ENCODE measurements around the gene EDARADD.

EDARADD gene

GRCh38 chr1:236356141-236356540 lies 37.9 kb upstream of the EDARADD start:
- no peak overlapping the region for H3K4me2 ChIP-seq (ENCODE audit: low read length)
- no peak overlapping the region for H3K18ac ChIP-seq (ENCODE audit: low read length)
- no peak overlapping the region for H3K4me3 ChIP-seq (ENCODE audit: low read depth, low read length)
- no peak overlapping the region for H3K27ac ChIP-seq (ENCODE audit: low read depth, low read length)
- no peak overlapping the region for H2BK120ac ChIP-seq (ENCODE audit: insufficient read depth, low read length, poor library complexity)
- no peak overlapping the region for H3K4ac ChIP-seq (ENCODE audit: low read depth, low read length)
- no peaks in the 10 kb centered on the region for H3K27me3 ChIP-seq (ENCODE audit: insufficient read depth, low read length)
- no peaks in the 10 kb centered on the region for H3K79me1 ChIP-seq (ENCODE audit: low read length)
- no peak overlapping the region for H3K14ac ChIP-seq (ENCODE audit: low read length)
- H3K9me3 ChIP-seq (ENCODE audit: insufficient read depth, low read depth, low read length) = no peaks in the 10 kb centered on the region
- H4K8ac ChIP-seq (ENCODE audit: low read depth, low read length) = no peak overlapping the region
- no peak overlapping the region for H3K9ac ChIP-seq (ENCODE audit: low read length)
- H3K36me3 ChIP-seq (ENCODE audit: control insufficient read depth in 1 of 2, insufficient read depth in 2 of 2, low read length in 2 of 2) = no peaks in the 10 kb centered on the region
- no peaks in the 10 kb centered on the region for H3K79me2 ChIP-seq (ENCODE audit: control insufficient read depth, insufficient read depth, low read length, poor library complexity)
- H3K23ac ChIP-seq (ENCODE audit: low read length) = no peak overlapping the region
- no peak overlapping the region for H2BK5ac ChIP-seq (ENCODE audit: low read depth, low read length, poor library complexity)
- no peak overlapping the region for H4K12ac ChIP-seq (ENCODE audit: low read depth, low read length)
- no peak overlapping the region for H2AK5ac ChIP-seq (ENCODE audit: low read length)
- H2BK12ac ChIP-seq (ENCODE audit: low read length) = no peak overlapping the region
- no CpG with 5 or more reads among the region's 2 CpGs for WGBS (ENCODE audit: extremely low coverage, insufficient coverage, insufficient read length)
- H3K4me1 ChIP-seq (ENCODE audit: control insufficient read depth in 1 of 2, insufficient read depth in 2 of 2, low read length in 2 of 2) = no peaks in the 10 kb centered on the region
- H4K91ac ChIP-seq (ENCODE audit: low read depth, low read length) = no peak overlapping the region
- H2AFZ ChIP-seq (ENCODE audit: insufficient read depth, low read length, poor library complexity) = no peak overlapping the region
- DNase-seq = no peak

GRCh38 chr1:236361909-236362590 lies 32.0 kb upstream of the EDARADD start:
- WGBS (ENCODE audit: extremely low coverage, insufficient coverage, insufficient read length) = no CpG with 5 or more reads among the region's 7 CpGs
- no peak overlapping the region for H3K18ac ChIP-seq (ENCODE audit: low read length)

GRCh38 chr1:236363237-236363636 lies 30.8 kb upstream of the EDARADD start:
- H3K14ac ChIP-seq (ENCODE audit: low read length) = no peak overlapping the region
- no peaks in the 10 kb centered on the region for H3K4me1 ChIP-seq (ENCODE audit: control insufficient read depth in 1 of 2, insufficient read depth in 2 of 2, low read length in 2 of 2)
- no peak overlapping the region for H3K4me3 ChIP-seq (ENCODE audit: low read depth, low read length)
- no peak overlapping the region for H2BK120ac ChIP-seq (ENCODE audit: insufficient read depth, low read length, poor library complexity)
- H3K18ac ChIP-seq (ENCODE audit: low read length) = no peak overlapping the region
- H3K79me1 ChIP-seq (ENCODE audit: low read length) = no peaks in the 10 kb centered on the region
- H4K91ac ChIP-seq (ENCODE audit: low read depth, low read length) = no peak overlapping the region
- no peaks in the 10 kb centered on the region for H3K9me3 ChIP-seq (ENCODE audit: insufficient read depth, low read depth, low read length)
- no peak for DNase-seq
- no peak overlapping the region for H2AFZ ChIP-seq (ENCODE audit: insufficient read depth, low read length, poor library complexity)
- no peaks in the 10 kb centered on the region for H3K27me3 ChIP-seq (ENCODE audit: insufficient read depth, low read length)
- H3K79me2 ChIP-seq (ENCODE audit: control insufficient read depth, insufficient read depth, low read length, poor library complexity) = no peaks in the 10 kb centered on the region
- H3K27ac ChIP-seq (ENCODE audit: low read depth, low read length) = no peak overlapping the region
- H2BK12ac ChIP-seq (ENCODE audit: low read length) = no peak overlapping the region
- H3K4me2 ChIP-seq (ENCODE audit: low read length) = no peak overlapping the region
- H4K8ac ChIP-seq (ENCODE audit: low read depth, low read length) = no peak overlapping the region
- no peak overlapping the region for H4K12ac ChIP-seq (ENCODE audit: low read depth, low read length)
- no peak overlapping the region for H3K4ac ChIP-seq (ENCODE audit: low read depth, low read length)
- no CpG with 5 or more reads among the region's 5 CpGs for WGBS (ENCODE audit: extremely low coverage, insufficient coverage, insufficient read length)
- no peak overlapping the region for H2BK5ac ChIP-seq (ENCODE audit: low read depth, low read length, poor library complexity)
- H3K36me3 ChIP-seq (ENCODE audit: control insufficient read depth in 1 of 2, insufficient read depth in 2 of 2, low read length in 2 of 2) = no peaks in the 10 kb centered on the region
- no peak overlapping the region for H3K9ac ChIP-seq (ENCODE audit: low read length)
- no peak overlapping the region for H3K23ac ChIP-seq (ENCODE audit: low read length)
- no peak overlapping the region for H2AK5ac ChIP-seq (ENCODE audit: low read length)

More at GRCh38 chr1:236361909-236362590, 32.0 kb upstream of the EDARADD start:
- Histone ChIP-seq H2BK120ac (ENCODE audit: insufficient read depth, low read length, poor library complexity) (no peak overlapping the region), H3K79me1 (ENCODE audit: low read length) (no peaks in the 10 kb centered on the region), H2BK5ac (ENCODE audit: low read depth, low read length, poor library complexity) (no peak overlapping the region), H4K8ac (ENCODE audit: low read depth, low read length) (no peak overlapping the region), H3K9ac (ENCODE audit: low read length) (no peak overlapping the region), H3K9me3 (ENCODE audit: insufficient read depth, low read depth, low read length) (no peaks in the 10 kb centered on the region), H3K23ac (ENCODE audit: low read length) (no peak overlapping the region), H3K4me1 (ENCODE audit: control insufficient read depth in 1 of 2, insufficient read depth in 2 of 2, low read length in 2 of 2) (no peaks in the 10 kb centered on the region), H3K27me3 (ENCODE audit: insufficient read depth, low read length) (no peaks in the 10 kb centered on the region), H3K14ac (ENCODE audit: low read length) (no peak overlapping the region), H3K27ac (ENCODE audit: low read depth, low read length) (no peak overlapping the region), H3K4ac (ENCODE audit: low read depth, low read length) (no peak overlapping the region), H4K91ac (ENCODE audit: low read depth, low read length) (no peak overlapping the region), H3K4me2 (ENCODE audit: low read length) (no peak overlapping the region), H2AK5ac (ENCODE audit: low read length) (no peak overlapping the region), H2BK12ac (ENCODE audit: low read length) (no peak overlapping the region), H3K79me2 (ENCODE audit: control insufficient read depth, insufficient read depth, low read length, poor library complexity) (no peaks in the 10 kb centered on the region), H2AFZ (ENCODE audit: insufficient read depth, low read length, poor library complexity) (no peak overlapping the region), H4K12ac (ENCODE audit: low read depth, low read length) (no peak overlapping the region), H3K4me3 (ENCODE audit: low read depth, low read length) (no peak overlapping the region), H3K36me3 (ENCODE audit: control insufficient read depth in 1 of 2, insufficient read depth in 2 of 2, low read length in 2 of 2) (no peaks in the 10 kb centered on the region)
- no peak for DNase-seq

DNA sequence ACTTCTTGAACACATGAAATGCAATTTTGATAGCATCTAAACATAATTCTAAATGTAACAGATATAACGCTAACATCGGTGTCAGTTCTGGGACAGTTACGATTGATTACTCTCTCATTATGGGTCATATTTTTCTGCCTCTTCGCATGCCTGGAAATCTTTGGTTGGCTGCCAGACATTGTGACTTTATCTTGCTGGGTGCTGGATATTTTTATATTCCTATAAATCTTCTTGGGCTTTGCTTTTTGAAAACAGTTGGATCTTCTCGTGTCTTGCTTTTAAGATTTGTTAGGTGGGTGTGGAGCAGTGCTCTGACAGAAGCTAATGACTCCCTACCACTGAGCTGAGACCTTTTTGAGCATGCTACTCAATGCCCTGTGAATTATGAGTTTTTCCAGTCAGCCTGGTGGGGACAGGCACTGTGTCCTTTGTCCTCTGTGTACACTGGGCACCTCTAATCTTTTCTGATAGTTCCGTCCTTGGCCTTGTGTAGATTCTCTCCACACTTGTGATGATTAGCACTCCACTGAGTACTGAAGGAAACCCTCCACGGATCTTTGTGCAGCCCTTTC lies 28.0 kb upstream of the EDARADD start:
- Histone ChIP-seq H3K79me1 (ENCODE audit: low read length) (no peaks in the 10 kb centered on the region), H3K23ac (ENCODE audit: low read length) (no peak overlapping the region), H3K9me3 (ENCODE audit: insufficient read depth, low read depth, low read length) (no peaks in the 10 kb centered on the region), H2AK5ac (ENCODE audit: low read length) (no peak overlapping the region), H3K9ac (ENCODE audit: low read length) (no peak overlapping the region), H2BK120ac (ENCODE audit: insufficient read depth, low read length, poor library complexity) (no peak overlapping the region), H3K27me3 (ENCODE audit: insufficient read depth, low read length) (no peaks in the 10 kb centered on the region), H4K12ac (ENCODE audit: low read depth, low read length) (no peak overlapping the region), H2AFZ (ENCODE audit: insufficient read depth, low read length, poor library complexity) (no peak overlapping the region), H2BK5ac (ENCODE audit: low read depth, low read length, poor library complexity) (no peak overlapping the region), H3K4me3 (ENCODE audit: low read depth, low read length) (no peak overlapping the region), H4K8ac (ENCODE audit: low read depth, low read length) (no peak overlapping the region), H3K79me2 (ENCODE audit: control insufficient read depth, insufficient read depth, low read length, poor library complexity) (no peaks in the 10 kb centered on the region), H3K4me2 (ENCODE audit: low read length) (no peak overlapping the region), H3K27ac (ENCODE audit: low read depth, low read length) (no peak overlapping the region), H2BK12ac (ENCODE audit: low read length) (no peak overlapping the region), H3K4ac (ENCODE audit: low read depth, low read length) (no peak overlapping the region), H4K91ac (ENCODE audit: low read depth, low read length) (no peak overlapping the region), H3K36me3 (ENCODE audit: control insufficient read depth in 1 of 2, insufficient read depth in 2 of 2, low read length in 2 of 2) (no peaks in the 10 kb centered on the region), H3K4me1 (ENCODE audit: control insufficient read depth in 1 of 2, insufficient read depth in 2 of 2, low read length in 2 of 2) (no peaks in the 10 kb centered on the region), H3K18ac (ENCODE audit: low read length) (no peak overlapping the region), H3K14ac (ENCODE audit: low read length) (no peak overlapping the region)
- no peak for DNase-seq
- WGBS (ENCODE audit: extremely low coverage, insufficient coverage, insufficient read length) = no CpG with 5 or more reads among the region's 7 CpGs
